ENCODE results near the gene SH3BP5L.

DNA sequence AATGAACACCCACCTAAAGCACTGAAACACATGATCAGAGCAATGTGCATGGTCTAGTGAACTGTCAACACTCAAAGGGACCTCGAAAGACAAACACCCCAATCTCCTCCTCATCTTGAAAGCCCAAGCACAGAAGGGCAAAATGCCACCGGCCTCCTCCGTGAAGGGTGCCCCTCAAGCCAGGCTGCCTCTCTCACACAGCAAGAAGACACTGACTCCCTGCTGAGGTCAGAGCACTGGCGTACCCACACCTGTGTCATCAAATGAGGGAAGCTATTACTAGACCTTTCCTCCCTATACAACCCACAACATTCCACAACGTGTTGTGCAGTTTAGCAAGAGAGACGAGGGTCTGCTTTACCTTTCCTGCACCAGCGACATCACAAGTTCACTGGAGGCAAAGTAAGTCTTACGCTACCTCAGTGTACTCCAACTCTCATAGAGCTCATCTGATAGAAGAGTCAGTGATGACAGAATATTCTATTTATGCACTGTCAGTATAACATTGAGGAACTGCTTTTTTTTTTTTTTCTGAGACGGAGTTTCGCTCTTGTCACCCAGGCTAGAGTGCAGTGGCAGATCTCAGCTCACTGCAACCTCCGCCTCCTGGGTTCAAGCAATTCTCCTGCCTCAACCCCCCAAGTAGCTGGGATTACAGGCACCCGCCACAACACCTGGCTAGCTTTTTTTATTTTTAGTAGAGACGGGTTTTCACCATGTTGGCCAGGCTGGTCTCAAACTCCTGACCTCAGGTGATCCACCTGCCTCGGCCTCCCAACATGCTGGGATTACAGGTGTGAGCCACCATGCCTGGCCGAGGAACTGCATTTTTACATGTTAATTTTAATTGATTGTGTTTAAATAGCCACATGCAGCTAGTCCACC, 3.3 kb downstream of the SH3BP5L start:
- no peak for TF ChIP-seq EZH2 (IDR thresholded peaks at IDR 0.05; ENCODE audit: borderline replicate concordance, low read depth, low read length, severe bottlenecking)
- TF ChIP-seq, protein P1, sequence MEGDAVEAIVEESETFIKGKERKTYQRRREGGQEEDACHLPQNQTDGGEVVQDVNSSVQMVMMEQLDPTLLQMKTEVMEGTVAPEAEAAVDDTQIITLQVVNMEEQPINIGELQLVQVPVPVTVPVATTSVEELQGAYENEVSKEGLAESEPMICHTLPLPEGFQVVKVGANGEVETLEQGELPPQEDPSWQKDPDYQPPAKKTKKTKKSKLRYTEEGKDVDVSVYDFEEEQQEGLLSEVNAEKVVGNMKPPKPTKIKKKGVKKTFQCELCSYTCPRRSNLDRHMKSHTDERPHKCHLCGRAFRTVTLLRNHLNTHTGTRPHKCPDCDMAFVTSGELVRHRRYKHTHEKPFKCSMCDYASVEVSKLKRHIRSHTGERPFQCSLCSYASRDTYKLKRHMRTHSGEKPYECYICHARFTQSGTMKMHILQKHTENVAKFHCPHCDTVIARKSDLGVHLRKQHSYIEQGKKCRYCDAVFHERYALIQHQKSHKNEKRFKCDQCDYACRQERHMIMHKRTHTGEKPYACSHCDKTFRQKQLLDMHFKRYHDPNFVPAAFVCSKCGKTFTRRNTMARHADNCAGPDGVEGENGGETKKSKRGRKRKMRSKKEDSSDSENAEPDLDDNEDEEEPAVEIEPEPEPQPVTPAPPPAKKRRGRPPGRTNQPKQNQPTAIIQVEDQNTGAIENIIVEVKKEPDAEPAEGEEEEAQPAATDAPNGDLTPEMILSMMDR (IDR thresholded peaks at IDR 0.05; ENCODE audit: borderline replicate concordance, extremely low read depth, low read length, poor library complexity, severe bottlenecking) = no peak

All from DND-41 (cell line).